ENCODE results near the gene PPIP5K1. TPM values are rescaled to one million over a fixed set of nuclear protein-coding genes. Genes with fewer than 3 reads are reported as not detected.

Gene PPIP5K1
- total RNA-seq, 6 experiments from 2014 or later: 11.6 to 23.2 (median 16.5) TPM

DNA sequence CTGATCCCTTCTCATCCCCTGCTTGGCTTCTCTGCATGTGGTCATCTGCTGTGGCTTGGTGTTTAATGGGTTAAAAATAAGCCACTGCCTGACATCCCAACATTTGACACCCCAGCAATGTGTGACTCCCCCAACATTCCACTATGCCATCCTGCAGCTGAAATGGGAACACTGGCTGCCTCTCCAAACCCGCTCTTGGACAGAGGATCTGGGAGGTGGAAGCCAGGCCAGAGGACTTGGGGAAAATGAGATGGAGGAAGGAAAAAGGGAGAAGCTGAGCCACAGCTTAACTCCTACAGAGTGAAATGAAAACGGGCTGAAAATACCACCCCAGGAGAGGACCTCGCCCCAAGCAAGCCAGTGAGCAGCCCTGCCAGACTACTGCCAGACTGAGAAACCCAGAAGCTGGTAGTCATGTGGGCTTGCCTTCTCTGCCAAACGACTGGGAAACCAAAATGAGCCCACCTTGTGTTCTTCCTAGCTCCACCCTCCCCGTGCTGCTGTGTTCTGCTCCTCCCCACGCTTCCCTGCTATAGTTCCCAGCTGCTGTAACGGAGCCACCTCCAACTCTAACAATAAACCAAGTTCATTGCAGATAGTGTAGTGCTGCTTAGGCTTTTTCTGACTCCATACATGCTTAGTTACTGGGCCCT is 58.9 kb downstream of the PPIP5K1 start:
- Histone ChIP-seq H3K9me3 (no peaks in the 10 kb centered on the region), H3K36me3 (peaks cover 0 to 3% (median 0%) of the 10 kb centered on the region in 4 donors), H3K4me3 (no peak overlapping the region), H3K27me3 (no peaks in the 10 kb centered on the region), H3K27ac (no peak overlapping the region), H3K4me1 (no peaks in the 10 kb centered on the region)
- 35% methylated on average over 5 of the region's 7 CpGs for WGBS (ENCODE audit: insufficient coverage, low coverage, low lambda C conversion rate, missing lambda C conversion rate)
- ATAC-seq (no peak), DNase-seq (no peak)
- no peak for TF ChIP-seq POLR2A (IDR thresholded peaks at IDR 0.05)
- TF ChIP-seq, protein P1, sequence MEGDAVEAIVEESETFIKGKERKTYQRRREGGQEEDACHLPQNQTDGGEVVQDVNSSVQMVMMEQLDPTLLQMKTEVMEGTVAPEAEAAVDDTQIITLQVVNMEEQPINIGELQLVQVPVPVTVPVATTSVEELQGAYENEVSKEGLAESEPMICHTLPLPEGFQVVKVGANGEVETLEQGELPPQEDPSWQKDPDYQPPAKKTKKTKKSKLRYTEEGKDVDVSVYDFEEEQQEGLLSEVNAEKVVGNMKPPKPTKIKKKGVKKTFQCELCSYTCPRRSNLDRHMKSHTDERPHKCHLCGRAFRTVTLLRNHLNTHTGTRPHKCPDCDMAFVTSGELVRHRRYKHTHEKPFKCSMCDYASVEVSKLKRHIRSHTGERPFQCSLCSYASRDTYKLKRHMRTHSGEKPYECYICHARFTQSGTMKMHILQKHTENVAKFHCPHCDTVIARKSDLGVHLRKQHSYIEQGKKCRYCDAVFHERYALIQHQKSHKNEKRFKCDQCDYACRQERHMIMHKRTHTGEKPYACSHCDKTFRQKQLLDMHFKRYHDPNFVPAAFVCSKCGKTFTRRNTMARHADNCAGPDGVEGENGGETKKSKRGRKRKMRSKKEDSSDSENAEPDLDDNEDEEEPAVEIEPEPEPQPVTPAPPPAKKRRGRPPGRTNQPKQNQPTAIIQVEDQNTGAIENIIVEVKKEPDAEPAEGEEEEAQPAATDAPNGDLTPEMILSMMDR (IDR thresholded peaks at IDR 0.05): no peak
- intact Hi-C loops (cut with DNase I): no loop called here

DNA sequence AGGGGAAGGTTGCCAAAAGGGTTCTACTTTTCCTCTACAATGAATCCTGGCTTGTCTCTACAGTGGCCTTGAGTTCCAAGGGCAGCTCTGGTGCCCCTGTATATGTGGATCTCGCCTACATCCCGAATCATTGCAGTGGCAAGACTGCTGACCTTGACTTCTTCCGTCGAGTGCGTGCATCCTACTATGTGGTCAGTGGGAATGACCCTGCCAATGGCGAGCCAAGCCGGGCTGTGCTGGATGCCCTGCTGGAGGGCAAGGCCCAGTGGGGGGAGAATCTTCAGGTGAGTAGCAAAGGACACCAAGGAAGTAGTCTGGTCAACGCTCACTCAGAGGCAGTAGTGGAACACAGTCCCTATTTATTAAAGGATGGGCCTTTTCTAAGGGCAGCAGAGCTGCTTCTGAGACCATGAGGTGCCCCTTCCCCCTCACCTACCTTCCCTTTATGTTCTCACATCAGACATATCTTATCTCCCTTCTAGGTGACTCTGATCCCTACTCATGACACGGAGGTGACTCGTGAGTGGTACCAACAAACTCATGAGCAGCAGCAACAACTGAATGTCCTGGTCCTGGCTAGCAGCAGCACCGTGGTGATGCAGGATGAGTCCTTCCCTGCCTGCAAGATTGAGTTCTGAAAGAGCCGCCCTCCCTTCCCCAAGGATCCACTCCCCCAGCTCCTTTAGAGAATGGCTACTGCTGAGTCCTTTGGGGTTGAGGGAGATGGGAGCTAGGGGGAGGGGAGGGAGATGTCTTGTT is 60.2 kb downstream of the PPIP5K1 start:
- ATAC-seq (no peak), DNase-seq (no peak)
- TF ChIP-seq, protein P1 (IDR thresholded peaks at IDR 0.05): no peak
- TF ChIP-seq POLR2A (IDR thresholded peaks at IDR 0.05): no peak
- no peaks in the 10 kb centered on the region for H3K27me3 ChIP-seq
- no peaks in the 10 kb centered on the region for H3K36me3 ChIP-seq
- H3K4me1 ChIP-seq: no peaks in the 10 kb centered on the region
- H3K9me3 ChIP-seq: no peaks in the 10 kb centered on the region
- no peak overlapping the region for H3K4me3 ChIP-seq
- intact Hi-C loops (cut with DNase I): no loop called here
- 45% methylated on average over 3 of the region's 12 CpGs for WGBS (ENCODE audit: insufficient coverage, low coverage, low lambda C conversion rate, missing lambda C conversion rate)
- no peak overlapping the region for H3K27ac ChIP-seq

DNA sequence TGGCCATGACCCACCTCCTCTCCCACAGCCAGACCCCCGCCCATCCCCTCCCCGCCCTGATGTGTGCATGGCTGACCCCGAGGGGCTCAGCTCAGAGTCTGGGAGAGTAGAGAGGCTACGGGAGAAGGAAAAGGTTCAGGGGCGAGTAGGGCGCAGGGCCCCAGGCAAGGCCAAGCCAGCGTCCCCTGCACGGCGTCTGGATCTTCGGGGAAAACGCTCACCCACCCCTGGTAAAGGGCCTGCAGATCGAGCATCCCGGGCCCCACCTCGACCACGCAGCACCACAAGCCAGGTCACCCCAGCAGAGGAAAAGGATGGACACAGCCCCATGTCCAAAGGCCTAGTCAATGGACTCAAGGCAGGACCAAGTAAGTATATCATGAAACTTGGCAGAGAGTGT is 60.9 kb downstream of the PPIP5K1 start:
- no peaks in the 10 kb centered on the region for H3K9me3 ChIP-seq
- no peaks in the 10 kb centered on the region for H3K4me1 ChIP-seq
- 50% methylated on average over 1 of the region's 15 CpGs for WGBS (ENCODE audit: insufficient coverage, low coverage, low lambda C conversion rate, missing lambda C conversion rate)
- intact Hi-C loops (cut with DNase I): no loop called here
- ATAC-seq (no peak), DNase-seq (no peak)
- H3K27me3 ChIP-seq: no peaks in the 10 kb centered on the region
- H3K4me3 ChIP-seq: no peak overlapping the region
- H3K36me3 ChIP-seq: no peaks in the 10 kb centered on the region
- no peak overlapping the region for H3K27ac ChIP-seq
- no peak for TF ChIP-seq POLR2A (IDR thresholded peaks at IDR 0.05)
- TF ChIP-seq, protein P1 (IDR thresholded peaks at IDR 0.05): no peak

DNA sequence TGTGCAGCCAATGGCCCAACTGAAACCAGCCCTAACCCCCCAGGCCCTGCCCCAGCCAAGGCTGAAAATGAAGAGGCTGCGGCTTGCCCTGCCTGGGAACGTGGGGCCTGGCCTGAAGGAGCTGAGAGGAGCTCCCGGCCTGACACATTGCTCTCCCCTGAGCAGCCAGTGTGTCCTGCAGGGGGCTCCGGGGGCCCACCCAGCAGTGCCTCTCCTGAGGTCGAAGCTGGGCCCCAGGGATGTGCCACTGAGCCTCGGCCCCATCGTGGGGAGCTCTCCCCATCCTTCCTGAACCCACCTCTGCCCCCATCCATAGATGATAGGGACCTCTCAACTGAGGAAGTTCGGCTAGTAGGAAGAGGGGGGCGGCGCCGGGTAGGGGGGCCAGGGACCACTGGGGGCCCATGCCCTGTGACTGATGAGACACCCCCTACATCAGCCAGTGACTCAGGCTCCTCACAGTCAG is 61.4 kb downstream of the PPIP5K1 start:
- ATAC-seq (no peak), DNase-seq (no peak)
- no peaks in the 10 kb centered on the region for H3K9me3 ChIP-seq
- H3K27ac ChIP-seq: no peak overlapping the region
- TF ChIP-seq POLR2A (IDR thresholded peaks at IDR 0.05): no peak
- TF ChIP-seq, protein P1 (IDR thresholded peaks at IDR 0.05): no peak
- no peaks in the 10 kb centered on the region for H3K4me1 ChIP-seq
- intact Hi-C loops (cut with DNase I): no loop called here
- H3K4me3 ChIP-seq: no peak overlapping the region
- H3K27me3 ChIP-seq: no peaks in the 10 kb centered on the region
- H3K36me3 ChIP-seq: no peaks in the 10 kb centered on the region
- WGBS (ENCODE audit: insufficient coverage, low coverage, low lambda C conversion rate, missing lambda C conversion rate): no CpG with 5 or more reads among the region's 11 CpGs
